GM23338 (cell line): ENCODE data around the gene GSS. TPM values are rescaled to one million over a fixed set of nuclear protein-coding genes. Genes with fewer than 3 reads are reported as not detected.

ENCODE experiments used
- ATAC-seq: fragments of 200-7000 bp; cut with Tn5 transposase; 3 replicates; pipeline ENCODE4 v1.9.1; 2020
- DNase-seq: peaks from one replicate; pipeline ENCODE4 v3.0.0-alpha.2; 2015; ENCODE audit warnings: low spot score
- H2AFZ ChIP-seq: fragments of 200-600 bp; sonication (generic); 2 replicates; pipeline ENCODE4 v1.8.0; 2016; ENCODE audit warnings: antibody characterized with exemption, mild to moderate bottlenecking, moderate library complexity
- H3F3A ChIP-seq: fragments of 200-600 bp; sonication (generic); replicated peaks from 2 replicates; pipeline ENCODE4 v1.8.0; 2017; ENCODE audit warnings: antibody characterized with exemption, mixed run types, low read depth
- H3K27ac ChIP-seq: fragments of 200-600 bp; sonication (generic); 2 replicates; pipeline ENCODE4 v1.6.1; 2016; ENCODE audit warnings: low read depth
- H3K27me3 ChIP-seq: fragments of 200-600 bp; sonication (generic); 2 replicates; pipeline ENCODE4 v1.8.0; 2016; ENCODE audit warnings: mild to moderate bottlenecking, mixed run types, moderate library complexity; ENCODE audit not compliant: insufficient read depth
- H3K36me3 ChIP-seq: fragments of 200-600 bp; sonication (generic); 2 replicates; pipeline ENCODE4 v1.8.0; 2016; ENCODE audit warnings: mild to moderate bottlenecking; ENCODE audit not compliant: insufficient read depth
- H3K4me1 ChIP-seq: fragments of 200-600 bp; sonication (generic); 2 replicates; pipeline ENCODE4 v1.8.0; 2016; ENCODE audit warnings: mild to moderate bottlenecking, moderate library complexity; ENCODE audit not compliant: insufficient read depth
- H3K4me2 ChIP-seq: fragments of 200-600 bp; sonication (generic); 2 replicates; pipeline ENCODE4 v1.7.1; 2017; ENCODE audit warnings: mixed run types
- H3K4me3 ChIP-seq: fragments of 200-600 bp; sonication (generic); 2 replicates; pipeline ENCODE4 v1.6.1; 2016; ENCODE audit warnings: mixed run types
- H3K79me2 ChIP-seq: fragments of 200-600 bp; sonication (generic); replicated peaks from 2 replicates; pipeline ENCODE4 v1.8.0; 2017; ENCODE audit warnings: mild to moderate bottlenecking; ENCODE audit not compliant: insufficient read depth
- H3K9me2 ChIP-seq: fragments of 200-600 bp; sonication (generic); 2 replicates; pipeline ENCODE4 v1.8.0; 2017; ENCODE audit not compliant: insufficient read depth
- H4K20me1 ChIP-seq: fragments of 200-600 bp; sonication (generic); replicated peaks from 2 replicates; pipeline ENCODE4 v1.8.0; 2017; ENCODE audit warnings: mild to moderate bottlenecking; ENCODE audit not compliant: insufficient read depth
- H3K27ac Mint-ChIP-seq: 2 replicates; pipeline ENCODE4 v1.8.0; 2020; ENCODE audit warnings: inconsistent platforms, mild to moderate bottlenecking, moderate library complexity, mixed read lengths
- H3K27me3 Mint-ChIP-seq: 3 replicates; pipeline ENCODE4 v1.8.0; 2022; ENCODE audit warnings: low read depth, mild to moderate bottlenecking, moderate library complexity, mixed read lengths, inconsistent platforms; ENCODE audit not compliant: insufficient read depth, poor library complexity
- H3K36me3 Mint-ChIP-seq: 3 replicates; pipeline ENCODE4 v1.8.0; 2021; ENCODE audit warnings: low read depth, mild to moderate bottlenecking, inconsistent platforms, moderate library complexity, mixed read lengths
- H3K4me1 Mint-ChIP-seq: 3 replicates; pipeline ENCODE4 v1.8.0; 2020; ENCODE audit warnings: mild to moderate bottlenecking, inconsistent platforms, mixed read lengths
- H3K4me3 Mint-ChIP-seq: 3 replicates; pipeline ENCODE4 v1.8.0; 2021; ENCODE audit warnings: moderate library complexity, mild to moderate bottlenecking, inconsistent platforms, mixed read lengths
- H3K9me3 Mint-ChIP-seq: 3 replicates; pipeline ENCODE4 v1.8.0; 2020; ENCODE audit warnings: moderate library complexity, mild to moderate bottlenecking, inconsistent platforms, mixed read lengths
- CREB1 ChIP-seq: fragments of 250-450 bp; sonication (Bioruptor Pico); IDR thresholded peaks from 2 replicates; pipeline ENCODE4 v1.5.0; 2020; ENCODE audit warnings: low read depth, mild to moderate bottlenecking, moderate library complexity
- CTCF ChIP-seq, 2 experiments: fragments of 200-600 bp in 1 of 2; sonication (generic) in 1 of 2; conservative IDR thresholded peaks; 2 replicates each; pipeline versions ENCODE4 v1.5.1 to v1.6.1; 2016 to 2017; ENCODE audit warnings: antibody characterized with exemption in 2 of 2, low read depth in 2 of 2, mild to moderate bottlenecking in 2 of 2, moderate library complexity in 1 of 2
- ETS1 ChIP-seq: IDR thresholded peaks from 2 replicates; pipeline ENCODE4 v1.6.1; 2016; ENCODE audit warnings: antibody characterized with exemption
- EZH2 ChIP-seq: fragments of 200-600 bp; sonication (generic); IDR thresholded peaks from one replicate; pipeline ENCODE4 v1.8.0; 2017; ENCODE audit warnings: antibody characterized with exemption, mild to moderate bottlenecking, low read depth; ENCODE audit not compliant: unreplicated experiment
- EZH2phosphoT487 ChIP-seq: fragments of 200-600 bp; sonication (generic); IDR thresholded peaks from one replicate; pipeline ENCODE4 v1.8.1; 2018; ENCODE audit warnings: antibody characterized with exemption; ENCODE audit not compliant: unreplicated experiment
- JUNB ChIP-seq: IDR thresholded peaks from one replicate; pipeline ENCODE4 v1.6.1; 2016; ENCODE audit warnings: antibody characterized with exemption; ENCODE audit not compliant: unreplicated experiment
- NANOG ChIP-seq: IDR thresholded peaks from 2 replicates; pipeline ENCODE4 v1.6.1; 2016; ENCODE audit warnings: antibody characterized with exemption, borderline replicate concordance
- POLR2AphosphoS5 ChIP-seq: IDR thresholded peaks from 2 replicates; pipeline ENCODE4 v1.6.1; 2016; ENCODE audit warnings: antibody characterized with exemption, low read depth
- REST ChIP-seq: IDR thresholded peaks from one replicate; pipeline ENCODE4 v1.6.1; 2018; ENCODE audit warnings: antibody characterized with exemption; ENCODE audit not compliant: unreplicated experiment
- STAT1 ChIP-seq: IDR thresholded peaks from one replicate; pipeline ENCODE4 v1.6.1; 2016; ENCODE audit warnings: antibody characterized with exemption; ENCODE audit not compliant: unreplicated experiment
- ZNF114 ChIP-seq: fragments of 250-450 bp; sonication (Bioruptor Pico); IDR thresholded peaks from 2 replicates; pipeline ENCODE4 v1.5.0; 2020; ENCODE audit warnings: mild to moderate bottlenecking, moderate library complexity
- ZNF331 ChIP-seq: fragments of 250-450 bp; sonication (Bioruptor Pico); IDR thresholded peaks from 2 replicates; pipeline ENCODE4 v1.5.0; 2020; ENCODE audit warnings: low read depth, mild to moderate bottlenecking, moderate library complexity
- ZNF462 ChIP-seq: fragments of 250-450 bp; sonication (Bioruptor Pico); IDR thresholded peaks from 2 replicates; pipeline ENCODE4 v1.5.0; 2020; ENCODE audit warnings: mild to moderate bottlenecking, moderate library complexity
- polyA plus RNA-seq: library from polyadenylated mRNA; unstranded; fragments of >200 nt; fragmentation: Nextera tagmentation; extraction: Ambion mirVana; gene quantifications from 2 replicates; pipeline ENCODE4 v1.2.1, GENCODE V29; 2016
- total RNA-seq: library from RNA; depleted of rRNA; stranded (reverse); fragments of >200 nt; shearing (Covaris generic); gene quantifications from 2 replicates; pipeline ENCODE4 v1.2.3, GENCODE V29; 2014

Gene GSS
- total and polyA plus RNA-seq, 2 experiments from 2014 or later = 34.0 to 63.3 TPM

GRCh38 chr20:34941226-34941625 is 14.4 kb downstream of the GSS start:
- H3K9me2 ChIP-seq = no peaks in the 10 kb centered on the region
- Mint-ChIP-seq H3K4me3 (no peak overlapping the region), H3K27ac (no peak overlapping the region), H3K27me3 (no peaks in the 10 kb centered on the region), H3K9me3 (no peaks in the 10 kb centered on the region), H3K4me1 (no peaks in the 10 kb centered on the region), H3K36me3 (peaks cover 33% of the 10 kb centered on the region)
- no peaks in the 10 kb centered on the region for H3K79me2 ChIP-seq
- no peak overlapping the region for H3K4me3 ChIP-seq
- H3K4me1 ChIP-seq = no peaks in the 10 kb centered on the region
- no peak overlapping the region for H2AFZ ChIP-seq
- DNase-seq = no peak
- no peak for ATAC-seq
- H3K4me2 ChIP-seq = no peak overlapping the region
- TF ChIP-seq ZNF114 (no peak), ZNF462 (CRISPR knock-in tag) (no peak), EZH2 (no peak), STAT1 (no peak), ZNF331 (CRISPR knock-in tag) (no peak), EZH2phosphoT487 (no peak), REST (no peak), ETS1 (no peak), POLR2AphosphoS5 (no peak), CREB1 (no peak), JUNB (no peak), CTCF (conservative IDR thresholded peaks at IDR 0.05; ENCODE audit: low read depth in 2 of 2) (no peak), NANOG (no peak)
- no peaks in the 10 kb centered on the region for H3F3A ChIP-seq
- peaks cover 7% of the 10 kb centered on the region; the same call in 1 of the 2 replicates for H3K36me3 ChIP-seq
- H4K20me1 ChIP-seq = 0 out of 2 replicates have a peak, but pooled peaks cover 4% of the 10 kb centered on the region
- no peak overlapping the region for H3K27ac ChIP-seq
- H3K27me3 ChIP-seq = no peaks in the 10 kb centered on the region
